HCT116 (cell line): Measurements from ENCODE around the gene ESPN. TPM values are rescaled to one million over a fixed set of nuclear protein-coding genes. Genes with fewer than 3 reads are reported as not detected.

Experiments used
- ATAC-seq: fragments of 200-7000 bp; cut with Tn5 transposase; 2 replicates; pipeline ENCODE4 v1.9.1; 2020; ENCODE audit warnings: mild to moderate bottlenecking, moderate library complexity
- BruUV-seq: library from RNA; stranded (reverse); fragments of 400-500 nt; replicated peaks from 2 replicates; lab custom pipeline; 2021; lab: Mats Ljungman, UMichigan
- CTCF ChIA-PET: fragments of 300-600 bp; sonication (Branson Sonifier 250); formaldehyde crosslinking; loops from one replicate; lab custom pipeline; 2021; ENCODE audit warnings: antibody characterized with exemption; lab: Charles Lee
- POLR2A ChIA-PET: fragments of 300-600, 350-600 bp; sonication (Branson Sonifier 250); formaldehyde crosslinking; loops from one replicate; lab custom pipeline; 2021; ENCODE audit warnings: antibody characterized with exemption; lab: Charles Lee
- RAD21 ChIA-PET, 2 experiments: fragments of 300-600 bp; sonication (Branson Sonifier 250); formaldehyde crosslinking; loops; one replicate each; lab custom pipeline; 2023; ENCODE audit warnings: low total read pairs in 2 of 2; ENCODE audit not compliant: uncharacterized antibody in 2 of 2, unreplicated experiment in 2 of 2, low non-redundant PET in 1 of 2; lab: Charles Lee
- DNase-seq: peaks from one replicate; pipeline ENCODE4 v3.0.0-alpha.2; 2010; ENCODE audit warnings: low read depth, low spot score
- H2AFZ ChIP-seq: fragments of 200-600 bp; shearing (Covaris generic), sonication (generic); 2 replicates; pipeline ENCODE4 v1.6.1; 2017; ENCODE audit warnings: low read depth, mixed run types, mixed read lengths, antibody characterized with exemption, low read length; ENCODE audit not compliant: poor library complexity, severe bottlenecking
- H3K27ac ChIP-seq: 2 replicates; pipeline ENCODE4 v1.5.1; 2012; ENCODE audit warnings: low read depth, low read length
- H3K27me3 ChIP-seq: fragments of 200-600 bp; sonication (generic); 2 replicates; pipeline ENCODE4 v1.6.1; 2016; ENCODE audit warnings: mixed run types, low read length, mixed read lengths; ENCODE audit not compliant: insufficient read depth
- H3K36me3 ChIP-seq, 2 experiments: fragments of 200-500 bp in 1 of 2; fragments of 200-600 bp in 1 of 2; sonication (Bioruptor generic) in 1 of 2; sonication (generic) in 1 of 2; 2 replicates each; pipeline versions ENCODE4 v1.5.1 to v1.6.1; 2014 to 2016; ENCODE audit warnings: low read length in 2 of 2, inconsistent platforms in 1 of 2, mixed read lengths in 1 of 2, mixed run types in 1 of 2; ENCODE audit not compliant: insufficient read depth in 2 of 2, control insufficient read depth in 1 of 2
- H3K4me1 ChIP-seq, 2 experiments: fragments of 200-600 bp in 1 of 2; sonication (generic) in 1 of 2; 2 replicates each; pipeline versions ENCODE4 v1.5.1 to v1.6.1; 2012 to 2017; ENCODE audit warnings: low read length in 2 of 2, inconsistent platforms in 1 of 2, mild to moderate bottlenecking in 1 of 2, mixed read lengths in 1 of 2, mixed run types in 1 of 2, moderate library complexity in 1 of 2; ENCODE audit not compliant: insufficient read depth in 2 of 2, control insufficient read depth in 1 of 2
- H3K4me2 ChIP-seq: fragments of 200-600 bp; sonication (generic); 2 replicates; pipeline ENCODE4 v1.6.1; 2017; ENCODE audit warnings: mixed run types, low read length, mixed read lengths
- H3K4me3 ChIP-seq, 2 experiments: fragments of 200-600 bp in 1 of 2; sonication (generic) in 1 of 2; replicated peaks in 1 of 2; 2 replicates each; pipeline ENCODE4 v1.5.1; 2011 to 2016; ENCODE audit warnings: low read length in 2 of 2, control low read depth in 1 of 2, low read depth in 1 of 2, mild to moderate bottlenecking in 1 of 2, mixed read lengths in 1 of 2, mixed run types in 1 of 2
- H3K79me2 ChIP-seq: fragments of 200-600 bp; sonication (generic); 2 replicates; pipeline ENCODE4 v1.6.1; 2017; ENCODE audit warnings: mild to moderate bottlenecking, mixed run types, low read length, moderate library complexity, mixed read lengths; ENCODE audit not compliant: insufficient read depth
- H3K9ac ChIP-seq: fragments of 200-600 bp; sonication (generic); 2 replicates; pipeline ENCODE4 v1.6.1; 2016; ENCODE audit warnings: low read length, mixed read lengths
- H3K9me2 ChIP-seq: fragments of 200-600 bp; sonication (generic), shearing (Covaris generic); 2 replicates; pipeline ENCODE4 v1.6.1; 2017; ENCODE audit warnings: mixed run types, mild to moderate bottlenecking, moderate library complexity; ENCODE audit not compliant: insufficient read depth
- H3K9me3 ChIP-seq, 2 experiments: fragments of 200-500 bp in 1 of 2; fragments of 200-600 bp in 1 of 2; sonication (Bioruptor generic) in 1 of 2; sonication (generic) in 1 of 2; 2 replicates each; pipeline ENCODE4 v1.6.1; 2014 to 2017; ENCODE audit warnings: low read length in 2 of 2, mixed read lengths in 2 of 2, inconsistent platforms in 1 of 2, low read depth in 1 of 2, mild to moderate bottlenecking in 1 of 2, mixed run types in 1 of 2, moderate library complexity in 1 of 2; ENCODE audit not compliant: control insufficient read depth in 1 of 2, insufficient read depth in 1 of 2
- H4K20me1 ChIP-seq: fragments of 200-600 bp; sonication (generic), shearing (Covaris generic); 2 replicates; pipeline ENCODE4 v1.6.1; 2017; ENCODE audit warnings: mixed run types, mild to moderate bottlenecking, moderate library complexity; ENCODE audit not compliant: insufficient read depth
- CBX3 ChIP-seq: IDR thresholded peaks from 2 replicates; pipeline ENCODE4 v1.6.1; 2012; ENCODE audit warnings: low read depth
- ELF1 ChIP-seq: IDR thresholded peaks from 2 replicates; pipeline ENCODE4 v1.6.1; 2012; ENCODE audit warnings: low read depth, borderline replicate concordance
- EZH2 ChIP-seq: fragments of 200-600 bp; sonication (generic); IDR thresholded peaks from 2 replicates; pipeline ENCODE4 v1.6.1; 2017; ENCODE audit warnings: antibody characterized with exemption, mixed run types
- EZH2phosphoT487 ChIP-seq: fragments of 200-600 bp; IDR thresholded peaks from 2 replicates; pipeline ENCODE4 v1.6.1; 2018; ENCODE audit warnings: antibody characterized with exemption, borderline replicate concordance
- JUND ChIP-seq: IDR thresholded peaks from 2 replicates; pipeline ENCODE4 v1.6.1; 2012
- POLR2A ChIP-seq: IDR thresholded peaks from 2 replicates; pipeline ENCODE4 v1.7.0; 2011; ENCODE audit warnings: borderline replicate concordance; ENCODE audit not compliant: insufficient read depth, insufficient read length; ENCODE audit errors: extremely low read depth
- POLR2AphosphoS5 ChIP-seq: IDR thresholded peaks from 2 replicates; pipeline ENCODE4 v1.6.1; 2011; ENCODE audit warnings: mild to moderate bottlenecking, low read depth, low read length, moderate library complexity
- RAD21 ChIP-seq: IDR thresholded peaks from 2 replicates; pipeline ENCODE4 v1.6.1; 2012; ENCODE audit warnings: low read depth, mild to moderate bottlenecking
- SIN3A ChIP-seq: IDR thresholded peaks from 2 replicates; pipeline ENCODE4 v1.6.1; 2012; ENCODE audit warnings: low read depth
- SP1 ChIP-seq: IDR thresholded peaks from 2 replicates; pipeline ENCODE4 v1.6.1; 2012; ENCODE audit warnings: low read depth
- SRF ChIP-seq: IDR thresholded peaks from 2 replicates; pipeline ENCODE4 v1.6.1; 2012; ENCODE audit warnings: low read depth
- YY1 ChIP-seq: IDR thresholded peaks from 2 replicates; pipeline ENCODE4 v1.6.1; 2011; ENCODE audit warnings: low read length, low read depth, moderate library complexity, mild to moderate bottlenecking; ENCODE audit not compliant: insufficient replicate concordance; ENCODE audit errors: extremely low read depth
- intact Hi-C: fragments of 100-400 bp; cut with micrococcal nuclease; formaldehyde crosslinking; loops from 2 replicates; pipeline ENCODE4 v1.10.0; 2022
- total RNA-seq: library from RNA; stranded (reverse); gene quantifications from one replicate; pipeline ENCODE4 v1.2.1, GENCODE V29; 2021; ENCODE audit not compliant: unreplicated experiment
- TF ChIP-seq, protein P1 (sequence below): IDR thresholded peaks from 2 replicates; pipeline ENCODE4 v1.6.1; 2012
- TF ChIP-seq, protein P2 (sequence below): IDR thresholded peaks from 2 replicates; pipeline ENCODE4 v1.6.1; 2012
- TF ChIP-seq, protein P3 (sequence below): IDR thresholded peaks from 2 replicates; pipeline ENCODE4 v1.6.1; 2012; ENCODE audit warnings: low read depth

ESPN gene
- total RNA-seq, 1 experiment from 2014 or later, result 114 TPM

DNA sequence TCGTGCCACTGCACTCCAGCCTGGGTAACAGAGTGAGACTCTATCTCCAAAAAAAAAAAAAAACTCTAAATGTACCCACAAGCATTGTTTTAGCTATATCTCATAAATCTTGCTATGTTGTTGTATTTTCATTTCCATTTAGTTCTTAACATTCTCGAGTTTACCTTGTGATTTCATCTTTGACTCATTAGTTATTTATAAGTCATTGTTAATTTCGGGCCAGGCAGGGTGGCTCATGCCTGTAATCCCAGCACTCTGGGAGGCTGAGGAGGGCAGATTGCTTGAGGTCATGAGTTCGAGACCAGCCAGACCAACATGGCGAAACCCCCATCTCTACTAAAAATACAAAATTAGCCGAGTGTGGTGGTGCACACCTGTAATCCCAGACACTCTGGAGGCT is 16.6 kb upstream of the ESPN start (continued):
- TF ChIP-seq RAD21 (no peak), ELF1 (no peak)

DNA sequence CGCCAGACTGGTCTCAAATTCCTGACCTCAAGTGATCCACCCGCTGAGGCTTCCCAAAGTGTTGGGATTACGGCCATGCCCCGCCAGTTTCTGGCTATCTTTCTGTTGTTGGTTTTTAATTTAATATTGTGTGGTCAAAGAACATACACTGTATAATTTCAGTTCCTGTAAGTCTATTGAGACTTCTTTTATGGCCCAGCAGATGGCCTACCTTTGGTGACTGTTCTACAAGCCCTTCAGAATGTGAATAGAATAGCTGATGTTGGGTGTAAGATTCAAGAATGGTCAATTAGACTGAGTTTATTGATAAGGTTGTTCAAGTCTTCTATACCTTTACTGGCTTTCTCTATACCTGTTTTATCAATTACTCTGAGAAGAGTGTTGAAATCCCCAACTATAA is 15.5 kb upstream of the ESPN start:
- DNase-seq (no peak), ATAC-seq (no peak)
- POLR2A ChIA-PET, result interaction anchor here (0.6 to 1.5 kb wide), 2 partner anchors 11 to 226 kb away, joined by 3 to 4 read pairs; partner anchors contain the start of gene HES2
- H3K4me3 ChIP-seq, result no peak overlapping the region
- CTCF ChIA-PET, result interaction anchor here (0.9 to 1.7 kb wide), 4 partner anchors 14 to 163 kb away, joined by 3 to 6 read pairs (median 5); no protein-coding TSS in a partner anchor
- TF ChIP-seq, protein P1, sequence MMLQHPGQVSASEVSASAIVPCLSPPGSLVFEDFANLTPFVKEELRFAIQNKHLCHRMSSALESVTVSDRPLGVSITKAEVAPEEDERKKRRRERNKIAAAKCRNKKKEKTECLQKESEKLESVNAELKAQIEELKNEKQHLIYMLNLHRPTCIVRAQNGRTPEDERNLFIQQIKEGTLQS, result no peak
- 0 out of 2 replicates have a peak, but pooled peaks have one; percentile 15 for TF ChIP-seq RAD21
- TF ChIP-seq YY1, result no peak
- TF ChIP-seq POLR2AphosphoS5, result no peak
- H3K9me3 ChIP-seq, result no peaks in the 10 kb centered on the region
- no peaks in the 10 kb centered on the region for H3K36me3 ChIP-seq
- no peaks in the 10 kb centered on the region for H4K20me1 ChIP-seq
- H3K4me2 ChIP-seq, result no peak overlapping the region
- H3K79me2 ChIP-seq, result no peaks in the 10 kb centered on the region
- RAD21 ChIA-PET, result no interaction called here
- H3K27me3 ChIP-seq, result no peaks in the 10 kb centered on the region
- intact Hi-C loops, result no loop called here
- H2AFZ ChIP-seq, result no peak overlapping the region
- H3K9me2 ChIP-seq, result no peaks in the 10 kb centered on the region
- H3K27ac ChIP-seq, result no peak overlapping the region
- no TSS peak for BruUV-seq
- H3K9ac ChIP-seq, result no peak overlapping the region
- peaks cover 2 to 13% of the 10 kb centered on the region in 2 experiments; a peak in 3 of 4 replicates for H3K4me1 ChIP-seq

DNA sequence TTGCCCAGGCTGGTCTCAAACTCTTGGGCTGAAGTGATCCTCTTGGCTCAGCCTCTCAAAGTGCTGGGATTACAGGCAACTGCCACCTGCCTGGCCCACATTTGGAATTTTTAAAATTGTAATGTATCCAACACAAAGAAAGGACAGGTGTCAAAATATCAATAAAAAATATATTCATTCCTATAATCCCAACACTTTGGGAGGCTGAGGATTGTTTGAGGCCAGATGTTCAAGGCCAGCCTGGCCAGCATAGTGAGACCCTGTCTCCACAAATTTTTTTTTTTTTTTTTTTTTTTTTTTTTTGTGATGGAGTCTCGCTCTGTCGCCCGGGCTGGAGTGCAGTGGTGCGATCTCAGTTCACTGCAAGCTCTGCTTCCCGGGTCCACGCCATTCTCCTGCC is 14.8 kb upstream of the ESPN start:
- ChIA-PET POLR2A (interaction anchor here (1.5 kb wide), 1 partner anchor 10 kb away, joined by 4 read pairs; the partner anchor contains the start of gene HES2), RAD21 (no interaction called here), CTCF (interaction anchor here (0.9 to 1.4 kb wide), 3 partner anchors 14 to 164 kb away, joined by 3 to 5 read pairs (median 5); no protein-coding TSS in a partner anchor)
- no peak overlapping the region for H3K27ac ChIP-seq
- H3K4me2 ChIP-seq, result no peak overlapping the region
- intact Hi-C loops, result no loop called here
- no peaks in the 10 kb centered on the region for H3K9me3 ChIP-seq
- H3K4me1 ChIP-seq, result peaks cover 8 to 17% of the 10 kb centered on the region in 2 experiments
- ATAC-seq (no peak), DNase-seq (no peak)
- no TSS peak for BruUV-seq
- no peaks in the 10 kb centered on the region for H3K27me3 ChIP-seq
- H2AFZ ChIP-seq, result no peak overlapping the region
- H4K20me1 ChIP-seq, result no peaks in the 10 kb centered on the region
- H3K4me3 ChIP-seq, result no peak overlapping the region
- H3K9me2 ChIP-seq, result no peaks in the 10 kb centered on the region
- H3K79me2 ChIP-seq, result no peaks in the 10 kb centered on the region
- no peak overlapping the region for H3K9ac ChIP-seq
- no peaks in the 10 kb centered on the region for H3K36me3 ChIP-seq
- no peak for TF ChIP-seq CBX3
- no peak for TF ChIP-seq EZH2phosphoT487
- TF ChIP-seq POLR2AphosphoS5, result no peak
- TF ChIP-seq, protein P2, sequence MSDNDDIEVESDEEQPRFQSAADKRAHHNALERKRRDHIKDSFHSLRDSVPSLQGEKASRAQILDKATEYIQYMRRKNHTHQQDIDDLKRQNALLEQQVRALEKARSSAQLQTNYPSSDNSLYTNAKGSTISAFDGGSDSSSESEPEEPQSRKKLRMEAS, result no peak
- TF ChIP-seq EZH2, result no peak
- no peak for TF ChIP-seq ELF1
- TF ChIP-seq SIN3A, result no peak
- no peak for TF ChIP-seq SRF
- no peak for TF ChIP-seq JUND
- no peak for TF ChIP-seq YY1
- TF ChIP-seq SP1, result no peak
- TF ChIP-seq, protein P3, sequence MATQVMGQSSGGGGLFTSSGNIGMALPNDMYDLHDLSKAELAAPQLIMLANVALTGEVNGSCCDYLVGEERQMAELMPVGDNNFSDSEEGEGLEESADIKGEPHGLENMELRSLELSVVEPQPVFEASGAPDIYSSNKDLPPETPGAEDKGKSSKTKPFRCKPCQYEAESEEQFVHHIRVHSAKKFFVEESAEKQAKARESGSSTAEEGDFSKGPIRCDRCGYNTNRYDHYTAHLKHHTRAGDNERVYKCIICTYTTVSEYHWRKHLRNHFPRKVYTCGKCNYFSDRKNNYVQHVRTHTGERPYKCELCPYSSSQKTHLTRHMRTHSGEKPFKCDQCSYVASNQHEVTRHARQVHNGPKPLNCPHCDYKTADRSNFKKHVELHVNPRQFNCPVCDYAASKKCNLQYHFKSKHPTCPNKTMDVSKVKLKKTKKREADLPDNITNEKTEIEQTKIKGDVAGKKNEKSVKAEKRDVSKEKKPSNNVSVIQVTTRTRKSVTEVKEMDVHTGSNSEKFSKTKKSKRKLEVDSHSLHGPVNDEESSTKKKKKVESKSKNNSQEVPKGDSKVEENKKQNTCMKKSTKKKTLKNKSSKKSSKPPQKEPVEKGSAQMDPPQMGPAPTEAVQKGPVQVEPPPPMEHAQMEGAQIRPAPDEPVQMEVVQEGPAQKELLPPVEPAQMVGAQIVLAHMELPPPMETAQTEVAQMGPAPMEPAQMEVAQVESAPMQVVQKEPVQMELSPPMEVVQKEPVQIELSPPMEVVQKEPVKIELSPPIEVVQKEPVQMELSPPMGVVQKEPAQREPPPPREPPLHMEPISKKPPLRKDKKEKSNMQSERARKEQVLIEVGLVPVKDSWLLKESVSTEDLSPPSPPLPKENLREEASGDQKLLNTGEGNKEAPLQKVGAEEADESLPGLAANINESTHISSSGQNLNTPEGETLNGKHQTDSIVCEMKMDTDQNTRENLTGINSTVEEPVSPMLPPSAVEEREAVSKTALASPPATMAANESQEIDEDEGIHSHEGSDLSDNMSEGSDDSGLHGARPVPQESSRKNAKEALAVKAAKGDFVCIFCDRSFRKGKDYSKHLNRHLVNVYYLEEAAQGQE, result no peak
- no peak for TF ChIP-seq POLR2A
